Measurements from ENCODE around the gene ARFIP1.

GRCh38 chr4:152909901-152910300 lies 130.1 kb downstream of the ARFIP1 start:
- TF ChIP-seq CTCF (tag by site-specific recombination; IDR thresholded peaks at IDR 0.05) (no peak), ZNF555 (tag by site-specific recombination; conservative IDR thresholded peaks at IDR 0.05) (no peak), PATZ1 (tag by site-specific recombination; IDR thresholded peaks at IDR 0.05) (no peak), TRIM28 (IDR thresholded peaks at IDR 0.05; ENCODE audit: borderline replicate concordance, low read length) (no peak), GLIS2 (tag by site-specific recombination; IDR thresholded peaks at IDR 0.05) (no peak), ZNF24 (tag by site-specific recombination; IDR thresholded peaks at IDR 0.05) (no peak), ZNF274 (IDR thresholded peaks at IDR 0.05; ENCODE audit: low read length) (no peak), ZNF274 (tag by site-specific recombination; IDR thresholded peaks at IDR 0.05; ENCODE audit: borderline replicate concordance) (no peak), TCF7L2 (IDR thresholded peaks at IDR 0.05; ENCODE audit: borderline replicate concordance, low read depth, low read length) (no peak), ZBTB7A (tag by site-specific recombination; IDR thresholded peaks at IDR 0.05; ENCODE audit: low read depth) (no peak)
